ENCODE measurements around the gene KRTAP10-8. TPM values are rescaled to one million over a fixed set of nuclear protein-coding genes. Genes with fewer than 3 reads are reported as not detected.

KRTAP10-8 gene
- total and polyA plus RNA-seq, 2 of the 4 experiments (the other 2 are of a cell fraction): not detected

GRCh38 chr21:44653656-44654575 is 42.0 kb downstream of the KRTAP10-8 start:
- ATAC-seq (ENCODE audit: low read depth) (no peak), DNase-seq (no peak)
- no peak overlapping the region for H2AFZ ChIP-seq (replicated peaks; ENCODE audit: low read length, poor library complexity)
- H4K5ac ChIP-seq (ENCODE audit: low read depth, low read length): no peak overlapping the region
- H3K23ac ChIP-seq (ENCODE audit: low read depth, low read length): no peak overlapping the region
- H3K18ac ChIP-seq (ENCODE audit: low read depth, low read length): no peak overlapping the region
- no peak overlapping the region for H3K9ac ChIP-seq (ENCODE audit: low read depth, low read length)
- no peak overlapping the region for H3K4ac ChIP-seq (ENCODE audit: low read depth, low read length)
- H4K8ac ChIP-seq (ENCODE audit: low read depth in 2 of 2, low read length in 2 of 2): no peak overlapping the region
- peaks cover 5% of the 10 kb centered on the region for H3K9me3 ChIP-seq (ENCODE audit: control insufficient read depth, insufficient read depth, low read length)
- H2BK20ac ChIP-seq (ENCODE audit: low read depth, low read length): no peak overlapping the region
- no peaks in the 10 kb centered on the region for H3K36me3 ChIP-seq (ENCODE audit: control insufficient read depth, insufficient read depth, low read length)
- no peak overlapping the region for H3K4me2 ChIP-seq (ENCODE audit: low read depth, low read length)
- H4K91ac ChIP-seq (ENCODE audit: insufficient read depth, low read depth, low read length): no peak overlapping the region
- H3K14ac ChIP-seq (replicated peaks; ENCODE audit: low read depth, low read length): no peak overlapping the region
- H3K27ac ChIP-seq (ENCODE audit: insufficient read depth, low read length): no peak overlapping the region
- H3K9me1 ChIP-seq (ENCODE audit: insufficient read depth, low read length): no peaks in the 10 kb centered on the region
- no peak overlapping the region for H2BK5ac ChIP-seq (ENCODE audit: low read depth, low read length, poor library complexity, severe bottlenecking)
- H3K4me3 ChIP-seq (ENCODE audit: insufficient read depth, low read depth, low read length): no peak overlapping the region
- intact Hi-C loops (cut with micrococcal nuclease) (loop anchor here (10.0 kb wide), 1 partner anchor 61 kb away; the partner anchor contains the start of gene TSPEAR), in situ Hi-C loops (cut with MboI; ENCODE audit: low sequenced_read_pairs) (no loop called here), dilution Hi-C loops (cut with HindIII; ENCODE audit: low sequenced_read_pairs, unreplicated experiment) (no loop called here)
- no peak overlapping the region for H2BK15ac ChIP-seq (ENCODE audit: low read depth, low read length)
- H2BK120ac ChIP-seq (ENCODE audit: low read depth, low read length): no peak overlapping the region
- no peak overlapping the region for H2AK9ac ChIP-seq (replicated peaks; ENCODE audit: low read depth, low read length, poor library complexity)
- no peaks in the 10 kb centered on the region for H4K20me1 ChIP-seq (ENCODE audit: insufficient read depth, low read length)
- WGBS, 2 experiments (ENCODE audit: extremely low coverage in 2 of 2, insufficient read length in 1 of 2): 55% methylated on average over 14 of the region's 17 CpGs; no CpG with 5 or more reads in 1 of the 2 experiments
- no peaks in the 10 kb centered on the region for H3K4me1 ChIP-seq (ENCODE audit: control insufficient read depth, insufficient read depth, low read length)
- CTCF ChIA-PET: no interaction called here
- no peak overlapping the region for H2AK5ac ChIP-seq (ENCODE audit: low read depth, low read length)
- H3K56ac ChIP-seq (ENCODE audit: extremely low read depth, insufficient read depth, low read length): no peak overlapping the region
- BruUV-seq (replicated peaks): no TSS peak
- POLR2A ChIA-PET (ENCODE audit: unreplicated experiment): no interaction called here
- peaks cover under 1% of the 10 kb centered on the region; the same call in 1 of the 2 replicates for H3K27me3 ChIP-seq (ENCODE audit: control insufficient read depth, insufficient read depth, low read length)
- H3K79me1 ChIP-seq (ENCODE audit: low read depth in 1 of 2, low read length in 2 of 2): no peaks in the 10 kb centered on the region
- TF ChIP-seq SMC3 (IDR thresholded peaks at IDR 0.05; ENCODE audit: low read depth, low read length): no peak
- TF ChIP-seq USF2 (IDR thresholded peaks at IDR 0.05; ENCODE audit: low read depth, low read length): no peak
- no peak for TF ChIP-seq RFX5 (IDR thresholded peaks at IDR 0.05; ENCODE audit: low read depth, low read length)
- no peak for TF ChIP-seq NFE2L2 (IDR thresholded peaks at IDR 0.05; ENCODE audit: low read depth, low read length)
- no peak for TF ChIP-seq FOS (IDR thresholded peaks at IDR 0.05; ENCODE audit: low read depth, low read length)
- TF ChIP-seq MAZ (IDR thresholded peaks at IDR 0.05; ENCODE audit: borderline replicate concordance, low read depth, low read length): no peak
- no peak for TF ChIP-seq RCOR1 (IDR thresholded peaks at IDR 0.05; ENCODE audit: insufficient replicate concordance, low read length)
- no peak for TF ChIP-seq CHD1 (IDR thresholded peaks at IDR 0.05; ENCODE audit: low read depth, low read length)
- no peak for TF ChIP-seq CTCF (conservative IDR thresholded peaks at IDR 0.05; ENCODE audit: low read depth, low read length)
- no peak for TF ChIP-seq MXI1 (IDR thresholded peaks at IDR 0.05; ENCODE audit: borderline replicate concordance, low read depth, low read length)
- TF ChIP-seq POLR2A (IDR thresholded peaks at IDR 0.05; ENCODE audit: low read depth, low read length): no peak
- no peak for TF ChIP-seq MAFK (IDR thresholded peaks at IDR 0.05; ENCODE audit: low read depth, low read length)
- TF ChIP-seq BHLHE40 (IDR thresholded peaks at IDR 0.05; ENCODE audit: low read depth, low read length): no peak
- no peak for TF ChIP-seq ELK1 (IDR thresholded peaks at IDR 0.05; ENCODE audit: borderline replicate concordance, low read depth, low read length)
- TF ChIP-seq CEBPB (IDR thresholded peaks at IDR 0.05; ENCODE audit: low read depth, low read length): no peak

Data from IMR-90 (cell line).